Ishikawa (cell line): ENCODE measurements around the gene S100A6.

Experiments
- RAD21 ChIP-seq: IDR thresholded peaks from 2 replicates; pipeline ENCODE4 v1.6.1; 2012; ENCODE audit warnings: low read depth
- YY1 ChIP-seq: IDR thresholded peaks from 2 replicates; pipeline ENCODE4 v1.6.1; 2012; ENCODE audit warnings: low read depth
- TF ChIP-seq, protein P1 (sequence below): IDR thresholded peaks from 2 replicates; pipeline ENCODE4 v1.6.1; 2012; ENCODE audit warnings: low read depth, mild to moderate bottlenecking
- TF ChIP-seq, protein P2 (sequence below): IDR thresholded peaks from 2 replicates; pipeline ENCODE4 v1.6.1; 2012

DNA sequence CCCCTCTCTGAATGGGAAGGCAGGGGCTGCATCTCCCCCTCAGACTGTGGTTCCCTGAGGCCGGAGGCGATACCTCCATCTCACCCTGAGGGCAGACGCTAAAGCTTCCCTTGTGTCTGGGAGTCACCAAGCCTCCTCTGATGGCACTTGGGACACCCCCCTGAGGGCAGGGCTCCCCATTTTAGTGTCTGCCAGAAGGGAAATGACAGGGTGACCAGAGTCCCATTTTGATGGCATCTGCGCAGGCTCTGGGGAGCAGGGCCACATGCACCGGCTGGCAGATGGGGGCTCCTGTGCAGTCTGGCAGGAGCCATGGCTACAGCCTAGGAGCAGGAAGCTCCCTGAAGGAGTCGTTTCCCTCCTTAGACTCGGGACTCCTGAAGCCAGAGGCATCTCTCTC is 28.2 kb upstream of the S100A6 start:
- no peak for TF ChIP-seq RAD21
- TF ChIP-seq, protein P1, sequence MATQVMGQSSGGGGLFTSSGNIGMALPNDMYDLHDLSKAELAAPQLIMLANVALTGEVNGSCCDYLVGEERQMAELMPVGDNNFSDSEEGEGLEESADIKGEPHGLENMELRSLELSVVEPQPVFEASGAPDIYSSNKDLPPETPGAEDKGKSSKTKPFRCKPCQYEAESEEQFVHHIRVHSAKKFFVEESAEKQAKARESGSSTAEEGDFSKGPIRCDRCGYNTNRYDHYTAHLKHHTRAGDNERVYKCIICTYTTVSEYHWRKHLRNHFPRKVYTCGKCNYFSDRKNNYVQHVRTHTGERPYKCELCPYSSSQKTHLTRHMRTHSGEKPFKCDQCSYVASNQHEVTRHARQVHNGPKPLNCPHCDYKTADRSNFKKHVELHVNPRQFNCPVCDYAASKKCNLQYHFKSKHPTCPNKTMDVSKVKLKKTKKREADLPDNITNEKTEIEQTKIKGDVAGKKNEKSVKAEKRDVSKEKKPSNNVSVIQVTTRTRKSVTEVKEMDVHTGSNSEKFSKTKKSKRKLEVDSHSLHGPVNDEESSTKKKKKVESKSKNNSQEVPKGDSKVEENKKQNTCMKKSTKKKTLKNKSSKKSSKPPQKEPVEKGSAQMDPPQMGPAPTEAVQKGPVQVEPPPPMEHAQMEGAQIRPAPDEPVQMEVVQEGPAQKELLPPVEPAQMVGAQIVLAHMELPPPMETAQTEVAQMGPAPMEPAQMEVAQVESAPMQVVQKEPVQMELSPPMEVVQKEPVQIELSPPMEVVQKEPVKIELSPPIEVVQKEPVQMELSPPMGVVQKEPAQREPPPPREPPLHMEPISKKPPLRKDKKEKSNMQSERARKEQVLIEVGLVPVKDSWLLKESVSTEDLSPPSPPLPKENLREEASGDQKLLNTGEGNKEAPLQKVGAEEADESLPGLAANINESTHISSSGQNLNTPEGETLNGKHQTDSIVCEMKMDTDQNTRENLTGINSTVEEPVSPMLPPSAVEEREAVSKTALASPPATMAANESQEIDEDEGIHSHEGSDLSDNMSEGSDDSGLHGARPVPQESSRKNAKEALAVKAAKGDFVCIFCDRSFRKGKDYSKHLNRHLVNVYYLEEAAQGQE: no peak
- TF ChIP-seq YY1: no peak
- TF ChIP-seq, protein P2, sequence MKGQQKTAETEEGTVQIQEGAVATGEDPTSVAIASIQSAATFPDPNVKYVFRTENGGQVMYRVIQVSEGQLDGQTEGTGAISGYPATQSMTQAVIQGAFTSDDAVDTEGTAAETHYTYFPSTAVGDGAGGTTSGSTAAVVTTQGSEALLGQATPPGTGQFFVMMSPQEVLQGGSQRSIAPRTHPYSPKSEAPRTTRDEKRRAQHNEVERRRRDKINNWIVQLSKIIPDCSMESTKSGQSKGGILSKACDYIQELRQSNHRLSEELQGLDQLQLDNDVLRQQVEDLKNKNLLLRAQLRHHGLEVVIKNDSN: no peak
